GM12878 (cell line): ENCODE data around the gene SHQ1. TPM values are rescaled to one million over a fixed set of nuclear protein-coding genes. Genes with fewer than 3 reads are reported as not detected.
A peak's percentile ranks its signal among the peaks of the same experiment; 100 is the strongest.
"Not testable (repeated sequence)": the region's sequence is repeated elsewhere in the genome, so short reads cannot be mapped to it uniquely, and the experiment has no call there.

Experiments used
- ATAC-seq: fragments of 200-7000 bp; cut with Tn5 transposase; 3 replicates; pipeline ENCODE4 v1.9.1; 2020; ENCODE audit warnings: mild to moderate bottlenecking, moderate library complexity
- BruUV-seq: library from RNA; stranded (reverse); fragments of 400-500 nt; replicated peaks from 2 replicates; lab custom pipeline; 2021; lab: Mats Ljungman, UMichigan
- CTCF ChIA-PET: fragments of 300-600 bp; sonication (Branson Sonifier 250); formaldehyde crosslinking; extraction: SDS; loops from one replicate; lab custom pipeline; 2021; ENCODE audit warnings: inconsistent platforms; lab: Yijun Ruan, JAX
- POLR2A ChIA-PET: fragments of 350-600 bp; formaldehyde crosslinking; extraction: SDS; loops from one replicate; lab custom pipeline; 2021; ENCODE audit warnings: inconsistent platforms; lab: Charles Lee
- RAD21 ChIA-PET: fragments of 300-600 bp; sonication (Branson Sonifier 250); formaldehyde crosslinking; loops from one replicate; lab custom pipeline; 2023; ENCODE audit warnings: antibody characterized with exemption; ENCODE audit not compliant: unreplicated experiment; lab: Charles Lee
- SMC1A ChIA-PET: fragments of 300-600 bp; sonication (Branson Sonifier 250); formaldehyde crosslinking; loops from one replicate; lab custom pipeline; 2023; ENCODE audit not compliant: unreplicated experiment, uncharacterized antibody; lab: Charles Lee
- DNase-seq: peaks from one replicate; pipeline ENCODE4 v3.0.0-alpha.2; 2011; ENCODE audit warnings: low read depth, low spot score
- FAIRE-seq: peaks from 3 replicates; lab custom pipeline; 2011; peaks lifted over from hg19 to GRCh38; lab: Jason Lieb, UNC
- H2AFZ ChIP-seq: 2 replicates; pipeline ENCODE4 v1.6.0; 2011; ENCODE audit warnings: low read depth, low read length, control low read depth; ENCODE audit not compliant: control insufficient read depth
- H3K27ac ChIP-seq: 2 replicates; pipeline ENCODE4 v1.5.1; 2011; ENCODE audit warnings: control low read depth; ENCODE audit not compliant: control insufficient read depth, insufficient read depth
- H3K27me3 ChIP-seq, 2 experiments: replicated peaks in 1 of 2; 2 replicates each; pipeline versions ENCODE4 v1.6.0 to v1.6.1; 2011; ENCODE audit warnings: low read length in 1 of 2; ENCODE audit not compliant: control insufficient read depth in 2 of 2, insufficient read depth in 2 of 2
- H3K36me3 ChIP-seq, 2 experiments: 2 replicates each; pipeline ENCODE4 v1.5.1; 2011; ENCODE audit warnings: low read length in 1 of 2; ENCODE audit not compliant: control insufficient read depth in 2 of 2, insufficient read depth in 2 of 2
- H3K4me1 ChIP-seq: 2 replicates; pipeline ENCODE4 v1.6.1; 2011; ENCODE audit warnings: mild to moderate bottlenecking, low read length, moderate library complexity, mixed read lengths; ENCODE audit not compliant: control insufficient read depth, insufficient read depth
- H3K4me2 ChIP-seq: 2 replicates; pipeline ENCODE4 v1.6.0; 2011; ENCODE audit warnings: control low read depth; ENCODE audit not compliant: control insufficient read depth, insufficient read depth
- H3K4me3 ChIP-seq: fragments of 200-600 bp; sonication (generic); 2 replicates; pipeline ENCODE4 v1.5.1; 2016
- H3K79me2 ChIP-seq: 2 replicates; pipeline ENCODE4 v1.6.0; 2011; ENCODE audit warnings: low read length; ENCODE audit not compliant: control insufficient read depth, insufficient read depth
- H3K9ac ChIP-seq: 2 replicates; pipeline ENCODE4 v1.8.0; 2011; ENCODE audit warnings: low read length, control low read depth, mixed read lengths; ENCODE audit not compliant: control insufficient read depth, insufficient read depth
- H3K9me3 ChIP-seq: replicated peaks from 3 replicates; pipeline ENCODE4 v1.5.1; 2011; ENCODE audit warnings: mild to moderate bottlenecking, low read length; ENCODE audit not compliant: control insufficient read depth, insufficient read depth
- H4K20me1 ChIP-seq: 2 replicates; pipeline ENCODE4 v1.6.0; 2011; ENCODE audit not compliant: control insufficient read depth, insufficient read depth
- CUX1 ChIP-seq: IDR thresholded peaks from 2 replicates; pipeline ENCODE4 v1.6.1; 2012; ENCODE audit warnings: improper control_type of control experiment, low read depth, low read length; ENCODE audit not compliant: insufficient replicate concordance
- RFX5 ChIP-seq: IDR thresholded peaks from 2 replicates; pipeline ENCODE4 v1.6.1; 2011; ENCODE audit warnings: low read depth, low read length, improper control_type of control experiment
- TCF3 ChIP-seq: IDR thresholded peaks from 2 replicates; pipeline ENCODE4 v1.6.1; 2012; ENCODE audit warnings: low read depth, mild to moderate bottlenecking, low read length, borderline replicate concordance; ENCODE audit not compliant: insufficient read depth
- WGBS: methylation state at CpG from one replicate; pipeline ENCODE4 v1.1.6; 2016; ENCODE audit warnings: low lambda C conversion rate; ENCODE audit not compliant: insufficient replicate concordance, insufficient coverage; ENCODE audit errors: missing lambda C conversion rate; 5-methylcytosine and 5-hydroxymethylcytosine counted together
- in situ Hi-C: fragments of 300-500 bp; cut with MboI; formaldehyde crosslinking; loops from 9 replicates; pipeline ENCODE4 v1.14.3; 2018; ENCODE audit warnings: mixed read lengths
- intact Hi-C: fragments of 100-400 bp; cut with micrococcal nuclease; formaldehyde crosslinking; loops from one replicate; pipeline ENCODE4 v1.14.2; 2022; ENCODE audit not compliant: unreplicated experiment
- polyA plus RNA-seq, 11 experiments: library from polyadenylated mRNA; depleted of rRNA in 4 of 11; unstranded in 6 of 11; stranded (reverse) in 5 of 11; fragments of >200 nt; fragmentation: Nextera tagmentation in 4 of 11; fragmentation: Illumina TruSeq in 1 of 11; extraction: Ambion mirVana in 4 of 11; extraction: Trizol in 1 of 11; gene quantifications; 1 replicate in 1 of 11; 2 replicates in 10 of 11; pipeline versions ENCODE4 v1.2.1 to v1.2.3, GENCODE V29; 2011 to 2016; ENCODE audit warnings: inconsistent platforms in 2 of 11, missing spikeins in 2 of 11, low read depth in 1 of 11
- total RNA-seq, 4 experiments: library from RNA; depleted of rRNA in 3 of 4; stranded (reverse); fragments of >200 nt in 3 of 4; fragmentation: Illumina TruSeq in 1 of 4; extraction: Trizol in 1 of 4; gene quantifications; 2 replicates each; pipeline versions ENCODE4 v1.2.1 to v1.2.3, GENCODE V29; 2013 to 2021

The SHQ1 gene
- total and polyA plus RNA-seq, 10 of the 15 experiments (the other 5 are each of a cell fraction or from before 2014, with no cell fraction given) = 12.6 to 51.7 (median 24.5) TPM

DNA sequence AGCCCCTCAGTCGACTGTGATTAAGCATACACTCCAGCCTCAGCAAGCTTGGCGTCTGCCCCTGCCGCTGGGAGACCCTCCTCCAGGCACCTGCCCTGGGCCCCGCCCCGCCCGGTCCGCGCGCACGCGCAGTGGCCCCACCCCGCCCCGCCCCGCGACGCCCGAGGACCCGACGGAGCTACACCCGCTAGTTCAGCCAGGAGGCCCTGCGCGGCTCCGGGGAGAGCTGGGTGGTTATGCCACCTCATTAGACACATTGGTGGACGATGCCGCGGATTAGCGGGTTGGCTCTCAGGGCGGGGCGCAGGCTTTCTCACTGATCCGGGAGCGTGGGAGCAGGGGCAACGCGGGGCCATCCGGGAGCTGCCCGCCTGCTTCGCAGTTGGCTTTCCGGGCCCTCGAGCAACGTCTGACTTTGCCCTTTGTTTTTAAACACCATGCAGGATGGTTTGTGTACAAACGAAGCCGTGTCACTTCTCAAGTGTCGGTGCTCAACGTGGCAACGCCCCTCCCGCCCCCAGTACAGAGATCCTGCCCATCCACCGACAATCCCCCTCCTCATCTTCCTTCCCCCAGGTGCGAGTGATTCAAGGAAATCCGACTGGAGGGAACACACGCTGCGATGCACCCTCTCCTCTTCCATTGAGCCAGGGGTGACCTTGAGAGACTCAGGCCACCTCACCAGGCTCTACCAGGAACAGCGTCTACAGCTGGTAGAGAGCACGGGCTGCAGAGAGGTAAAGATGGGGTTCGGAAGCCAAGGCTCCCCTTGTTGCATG, 109.3 kb downstream of the SHQ1 start:
- Histone ChIP-seq H3K4me2 (peak overlapping the region; percentile 86), H2AFZ (peak overlapping the region; percentile 71), H3K4me1 (no peaks in the 10 kb centered on the region; the same call in 1 of the 2 replicates), H3K9me3 (no peaks in the 10 kb centered on the region)
- no TSS peak for BruUV-seq
- no peak for FAIRE-seq
- in situ Hi-C loops = no loop called here
- no peak for DNase-seq
- SMC1A ChIA-PET = interaction anchor here (1.2 kb wide), 1 partner anchor 72 kb away, joined by 3 read pairs; no protein-coding TSS in a partner anchor
- TF ChIP-seq CUX1 = no peak
- no peak for TF ChIP-seq RFX5
- no peak for TF ChIP-seq TCF3
- TF ChIP-seq, all 136 proteins: peak for 0
- Histone ChIP-seq H3K9ac (no peak overlapping the region), H4K20me1 (no peaks in the 10 kb centered on the region), H3K79me2 (no peaks in the 10 kb centered on the region), H3K36me3 (no peaks in the 10 kb centered on the region), H3K27me3 (no peaks in the 10 kb centered on the region; a peak in 2 of 4 replicates), H3K4me3 (peak overlapping the region; percentile 44; the same call in 1 of the 2 replicates), H3K27ac (no peak overlapping the region)
- CTCF ChIA-PET = interaction anchor here (0.6 to 1.2 kb wide), 3 partner anchors 73 to 345 kb away, joined by 3 read pairs; no protein-coding TSS in a partner anchor
- peak; percentile 92 for ATAC-seq
- RAD21 ChIA-PET = no interaction called here
- POLR2A ChIA-PET = no interaction called here
- WGBS = 20% methylated on average over 48 of the region's 53 CpGs
- intact Hi-C loops = no loop called here

DNA sequence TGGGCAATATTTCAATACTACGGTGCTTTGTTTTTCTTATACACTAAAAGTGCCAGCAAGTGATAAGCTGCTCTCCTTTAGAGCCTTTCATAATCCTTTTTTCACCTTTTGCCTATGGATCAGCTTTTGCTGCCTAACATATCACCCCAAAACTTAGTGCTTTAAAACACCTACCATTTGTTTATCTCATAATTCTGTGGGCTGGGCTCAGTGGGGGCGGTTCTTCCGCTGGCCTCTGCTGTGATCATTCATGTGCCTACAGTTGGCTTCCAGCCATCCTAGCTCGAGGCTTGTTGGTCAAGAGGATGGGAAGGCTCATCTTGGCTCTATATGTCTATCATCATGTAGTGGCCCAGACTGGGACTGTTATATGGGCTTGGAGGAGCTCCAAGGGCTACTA, 113.2 kb downstream of the SHQ1 start:
- H3K4me1 ChIP-seq, H3K36me3 ChIP-seq, DNase-seq, SMC1A ChIA-PET, CTCF ChIA-PET, H3K27me3 ChIP-seq, POLR2A ChIA-PET, ATAC-seq, H4K20me1 ChIP-seq, in situ Hi-C loops, H3K9ac ChIP-seq, H2AFZ ChIP-seq, intact Hi-C loops, RAD21 ChIA-PET, H3K79me2 ChIP-seq, H3K27ac ChIP-seq, BruUV-seq, H3K4me2 ChIP-seq, H3K9me3 ChIP-seq, H3K4me3 ChIP-seq: not testable (repeated sequence)
- 100% methylated on average over 1 of the region's 4 CpGs for WGBS
- FAIRE-seq = peak; percentile 59
